ENCODE measurements around the gene GPR132. TPM values are rescaled to one million over a fixed set of nuclear protein-coding genes. Genes with fewer than 3 reads are reported as not detected.

The GPR132 gene
- total and polyA plus RNA-seq, 2 donors from 2014 or later = 0.17 to 4.2 TPM

DNA sequence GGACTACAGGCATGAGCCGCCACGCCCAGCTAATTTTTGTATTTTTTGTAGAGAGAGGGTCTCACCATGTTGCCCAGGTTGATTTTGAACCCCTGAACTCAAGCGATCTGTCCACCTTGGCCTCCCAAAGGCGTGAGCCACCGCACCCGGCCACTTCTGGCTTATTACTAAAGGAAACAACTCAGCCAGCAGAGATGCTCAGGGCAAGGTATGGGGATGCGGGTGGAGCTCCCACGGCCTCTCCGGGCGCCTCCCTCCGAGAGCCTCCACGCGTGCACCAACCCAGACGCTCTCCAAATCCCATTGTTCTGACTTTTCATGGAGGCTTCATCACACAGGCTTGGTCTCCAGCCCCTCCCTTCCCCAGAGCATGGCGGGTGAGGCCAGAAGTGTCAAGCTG lies 6.1 kb upstream of the GPR132 start:
- H3K9ac ChIP-seq (ENCODE audit: low read length in 3 of 3) = no peak overlapping the region
- no peak overlapping the region for H3K4me3 ChIP-seq (ENCODE audit: low read length in 3 of 3)
- TF ChIP-seq, protein P1, sequence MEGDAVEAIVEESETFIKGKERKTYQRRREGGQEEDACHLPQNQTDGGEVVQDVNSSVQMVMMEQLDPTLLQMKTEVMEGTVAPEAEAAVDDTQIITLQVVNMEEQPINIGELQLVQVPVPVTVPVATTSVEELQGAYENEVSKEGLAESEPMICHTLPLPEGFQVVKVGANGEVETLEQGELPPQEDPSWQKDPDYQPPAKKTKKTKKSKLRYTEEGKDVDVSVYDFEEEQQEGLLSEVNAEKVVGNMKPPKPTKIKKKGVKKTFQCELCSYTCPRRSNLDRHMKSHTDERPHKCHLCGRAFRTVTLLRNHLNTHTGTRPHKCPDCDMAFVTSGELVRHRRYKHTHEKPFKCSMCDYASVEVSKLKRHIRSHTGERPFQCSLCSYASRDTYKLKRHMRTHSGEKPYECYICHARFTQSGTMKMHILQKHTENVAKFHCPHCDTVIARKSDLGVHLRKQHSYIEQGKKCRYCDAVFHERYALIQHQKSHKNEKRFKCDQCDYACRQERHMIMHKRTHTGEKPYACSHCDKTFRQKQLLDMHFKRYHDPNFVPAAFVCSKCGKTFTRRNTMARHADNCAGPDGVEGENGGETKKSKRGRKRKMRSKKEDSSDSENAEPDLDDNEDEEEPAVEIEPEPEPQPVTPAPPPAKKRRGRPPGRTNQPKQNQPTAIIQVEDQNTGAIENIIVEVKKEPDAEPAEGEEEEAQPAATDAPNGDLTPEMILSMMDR (IDR thresholded peaks at IDR 0.05; ENCODE audit: borderline replicate concordance, extremely low read depth, insufficient read depth) = no peak
- no peaks in the 10 kb centered on the region for H3K27me3 ChIP-seq (ENCODE audit: control insufficient read depth, insufficient read depth, low read length)
- FAIRE-seq (no peak), DNase-seq (peak in 1 of 5 donors; percentile 67)
- no peaks in the 10 kb centered on the region for H3K4me1 ChIP-seq (ENCODE audit: control insufficient read depth in 2 of 3, insufficient read depth in 2 of 3, low read depth in 1 of 3, low read length in 3 of 3)
- H3K9me3 ChIP-seq (ENCODE audit: control insufficient read depth in 2 of 3, insufficient read depth in 1 of 3, low read length in 3 of 3) = no peaks in the 10 kb centered on the region
- H3K27ac ChIP-seq (ENCODE audit: low read depth in 2 of 2, low read length in 2 of 2) = no peak overlapping the region
- intact Hi-C loops (cut with DNase I) = no loop called here
- H3K36me3 ChIP-seq (ENCODE audit: control insufficient read depth in 2 of 3, insufficient read depth in 3 of 3, low read length in 3 of 3) = no peaks in the 10 kb centered on the region

DNA sequence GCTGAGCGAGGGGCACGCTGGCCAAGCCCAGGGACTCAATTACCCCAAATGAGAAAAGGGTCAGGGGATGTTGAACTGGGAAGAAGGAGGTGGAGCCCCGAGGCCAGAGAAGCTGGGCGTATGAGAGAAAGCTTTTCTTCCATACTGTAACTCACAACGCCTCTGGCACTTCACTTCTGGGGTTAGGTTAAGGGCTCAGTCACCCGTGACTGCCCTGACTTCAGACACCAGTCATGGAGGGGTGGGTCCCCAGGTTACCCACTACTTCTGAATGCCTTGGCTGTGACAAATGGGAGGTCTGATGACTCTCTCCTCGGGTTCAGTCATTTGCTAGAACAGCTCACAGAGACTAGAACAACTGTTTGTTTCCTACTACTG lies 5.5 kb upstream of the GPR132 start:
- TF ChIP-seq, protein P1 (IDR thresholded peaks at IDR 0.05; ENCODE audit: borderline replicate concordance, extremely low read depth, insufficient read depth) = no peak
- no peak overlapping the region for H3K9ac ChIP-seq (ENCODE audit: low read length in 3 of 3)
- H3K9me3 ChIP-seq (ENCODE audit: control insufficient read depth in 2 of 3, insufficient read depth in 1 of 3, low read length in 3 of 3) = no peaks in the 10 kb centered on the region
- no peak overlapping the region for H3K4me3 ChIP-seq (ENCODE audit: low read length in 3 of 3)
- DNase-seq = peak in 1 of 5 donors; percentile 71
- H3K36me3 ChIP-seq (ENCODE audit: control insufficient read depth in 2 of 3, insufficient read depth in 3 of 3, low read length in 3 of 3) = no peaks in the 10 kb centered on the region
- intact Hi-C loops (cut with DNase I) = no loop called here
- H3K27ac ChIP-seq (ENCODE audit: low read depth in 2 of 2, low read length in 2 of 2) = no peak overlapping the region
- H3K4me1 ChIP-seq (ENCODE audit: control insufficient read depth in 2 of 3, insufficient read depth in 2 of 3, low read depth in 1 of 3, low read length in 3 of 3) = no peaks in the 10 kb centered on the region
- H3K27me3 ChIP-seq (ENCODE audit: control insufficient read depth, insufficient read depth, low read length) = no peaks in the 10 kb centered on the region
- no peak for FAIRE-seq

DNA sequence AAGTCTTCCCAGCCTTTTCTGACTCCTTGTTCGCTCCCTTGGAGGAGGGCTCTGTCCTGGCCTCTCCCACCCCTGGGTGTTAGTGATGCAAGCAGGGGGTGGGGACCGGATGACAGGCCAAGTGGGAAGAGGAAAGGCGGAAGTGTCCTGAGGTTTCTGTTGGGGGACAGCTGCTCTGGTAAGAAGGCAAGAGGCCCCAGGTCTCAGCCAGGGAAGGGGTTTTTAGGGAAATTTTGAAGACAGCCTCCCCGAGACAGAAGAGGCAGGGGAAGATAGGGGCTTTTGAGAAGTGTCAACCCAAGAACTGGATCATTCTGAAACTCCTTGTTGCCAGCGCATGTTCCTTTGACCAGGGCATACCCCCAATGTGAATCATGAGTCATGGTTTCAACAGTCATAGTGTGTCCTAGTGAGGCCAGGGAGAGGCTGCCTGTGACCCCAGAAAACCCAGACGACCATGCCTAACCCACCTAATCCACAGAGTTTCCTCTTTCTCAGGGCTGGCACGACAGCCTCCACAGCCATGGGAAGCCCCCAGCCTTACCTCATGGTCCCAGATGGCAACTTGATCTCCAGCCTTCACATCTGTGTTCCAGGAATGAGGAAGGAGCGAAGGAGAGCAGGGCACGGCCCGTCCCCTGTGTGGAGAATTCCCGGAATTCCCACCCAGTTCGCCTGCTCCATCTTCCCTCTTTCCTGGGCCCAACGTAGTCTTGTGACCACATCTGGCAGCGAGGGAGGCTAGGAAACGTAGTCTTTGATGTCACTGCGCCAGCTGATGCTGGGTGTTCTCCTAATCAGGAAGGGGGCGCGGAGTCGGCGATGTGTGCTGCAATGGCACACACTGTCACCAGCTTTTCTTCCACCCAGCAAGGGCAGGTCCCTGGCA lies 4.9 kb upstream of the GPR132 start:
- Histone ChIP-seq H3K36me3 (ENCODE audit: control insufficient read depth in 2 of 3, insufficient read depth in 3 of 3, low read length in 3 of 3) (no peaks in the 10 kb centered on the region), H3K9ac (ENCODE audit: low read length in 3 of 3) (no peak overlapping the region), H3K9me3 (ENCODE audit: control insufficient read depth in 2 of 3, insufficient read depth in 1 of 3, low read length in 3 of 3) (no peaks in the 10 kb centered on the region), H3K4me3 (ENCODE audit: low read length in 3 of 3) (no peak overlapping the region), H3K4me1 (ENCODE audit: control insufficient read depth in 2 of 3, insufficient read depth in 2 of 3, low read depth in 1 of 3, low read length in 3 of 3) (peaks cover 0 to 2% (median 0%) of the 10 kb centered on the region in 3 donors), H3K27ac (ENCODE audit: low read depth in 2 of 2, low read length in 2 of 2) (no peak overlapping the region), H3K27me3 (ENCODE audit: control insufficient read depth, insufficient read depth, low read length) (no peaks in the 10 kb centered on the region)
- TF ChIP-seq, protein P1 (IDR thresholded peaks at IDR 0.05; ENCODE audit: borderline replicate concordance, extremely low read depth, insufficient read depth) = no peak
- intact Hi-C loops (cut with DNase I) = no loop called here
- DNase-seq (peak in 1 of 5 donors; percentile 73), FAIRE-seq (no peak)
